GM19328 (cell line): ENCODE measurements around the gene CXorf49B.
"Not testable (repeated sequence)": the region's sequence is repeated elsewhere in the genome, so short reads cannot be mapped to it uniquely, and the experiment has no call there.

Experiments used
- ATAC-seq: cut with Tn5 transposase; IDR thresholded peaks from one replicate; pipeline ENCODE4 v1.9.1; 2021; ENCODE audit warnings: mild to moderate bottlenecking, moderate library complexity; ENCODE audit not compliant: unreplicated experiment

Gene CXorf49B

DNA sequence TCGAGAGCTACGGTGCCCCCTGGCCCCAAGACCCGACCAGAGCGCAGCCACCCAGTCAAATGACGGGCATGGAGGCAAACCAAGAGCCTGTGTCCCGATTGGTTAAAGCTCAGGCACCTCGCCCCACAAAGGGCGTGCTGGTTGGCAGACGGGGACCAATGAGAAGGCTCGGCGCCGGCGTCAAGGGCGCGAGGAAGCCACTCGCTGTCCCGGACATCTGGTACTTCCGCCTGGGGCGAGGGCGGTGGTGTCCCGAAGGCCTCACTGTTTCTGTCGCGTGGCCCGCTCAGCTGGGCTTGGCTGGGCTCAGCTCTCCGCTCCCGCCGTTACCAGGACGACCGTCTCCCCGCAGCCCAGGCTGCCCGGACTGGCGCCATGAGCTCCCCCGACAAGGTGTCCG is at the start of gene CXorf49B:
CXorf49B (plus strand) TSS at position 301 of the 400 bp plus-strand sequence; CDS start at position 376, 75 bp downstream.
- not testable (repeated sequence) for ATAC-seq

DNA sequence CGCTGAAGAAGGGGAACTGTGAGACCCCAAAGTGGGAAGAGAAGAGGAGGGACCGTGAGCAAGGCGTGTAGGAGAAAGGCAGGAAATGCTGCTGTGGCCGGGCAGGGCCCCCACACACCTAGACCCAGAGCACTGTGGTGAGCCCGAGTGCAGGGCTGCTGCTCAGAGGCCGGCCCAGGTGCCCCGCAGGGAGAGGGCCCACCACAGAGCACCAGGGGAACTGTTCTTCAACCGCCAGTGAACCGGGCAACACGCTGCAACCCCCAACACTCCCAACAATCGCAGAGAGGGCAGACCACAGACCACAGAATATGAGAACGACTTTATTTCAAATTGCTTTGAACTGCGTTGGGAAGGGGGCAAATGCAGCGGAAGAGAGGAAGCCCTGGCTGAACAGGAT is 49.1 kb upstream of the CXorf49B start:
- ATAC-seq = not testable (repeated sequence)

- not testable (repeated sequence) for ATAC-seq
These were observed 47.6 kb upstream of the CXorf49B start for GRCh38 chrX:71715551-71715950.

DNA sequence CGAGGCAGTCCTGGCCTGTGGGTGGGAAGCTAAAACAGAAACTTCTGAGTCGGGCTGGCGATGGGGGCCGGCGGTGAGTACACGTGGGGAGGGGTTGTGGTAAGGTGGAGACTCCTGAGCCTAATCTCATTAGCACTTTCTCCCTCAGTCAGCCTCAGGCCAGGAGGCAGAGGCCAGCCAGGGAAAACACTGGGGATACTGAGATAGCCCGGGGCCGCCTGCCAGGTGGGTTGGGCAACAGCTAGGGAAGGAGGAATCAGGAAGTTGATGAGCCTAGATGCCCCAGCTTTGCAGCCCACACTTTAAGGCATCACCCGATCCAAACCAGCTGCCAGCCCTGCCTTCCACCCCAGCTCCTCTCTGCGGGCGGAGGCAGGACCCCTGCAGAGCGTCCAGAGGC is 46.8 kb upstream of the CXorf49B start:
- ATAC-seq = not testable (repeated sequence)

GRCh38 chrX:71718185-71718584 is 45.0 kb upstream of the CXorf49B start, which contains the start of gene CXorf49:
CXorf49 (minus strand) TSS chrX:71718285; CDS start chrX:71718151, 134 bp downstream.
- ATAC-seq = not testable (repeated sequence)

DNA sequence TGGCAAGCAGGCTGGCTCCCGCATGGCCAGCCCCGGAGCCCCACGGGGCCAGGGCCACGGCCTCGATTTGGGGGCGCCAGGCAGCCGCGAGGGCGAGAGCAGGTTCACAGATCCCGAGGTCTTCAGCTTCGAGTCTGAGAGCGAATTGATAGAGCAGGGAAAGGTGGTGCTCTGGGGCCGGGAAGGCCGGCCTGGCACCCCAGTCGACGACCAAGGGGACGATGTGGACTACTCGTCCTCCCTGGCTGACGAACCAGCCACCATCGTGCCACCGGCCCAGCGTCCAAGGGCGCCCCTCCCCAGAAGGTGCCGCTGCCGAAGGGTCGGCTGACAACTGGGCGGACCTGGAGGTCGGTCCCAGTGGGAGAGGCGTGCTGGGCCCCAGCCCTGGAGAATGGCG is 44.0 kb upstream of the CXorf49B start:
- ATAC-seq = not testable (repeated sequence)

GRCh38 chrX:71720289-71720886 is 42.8 kb upstream of the CXorf49B start:
- ATAC-seq = not testable (repeated sequence)

- not testable (repeated sequence) for ATAC-seq
These were observed 2.4 kb upstream of the CXorf49B start for GRCh38 chrX:71760688-71761281.

GRCh38 chrX:71764832-71765231 is 1.7 kb downstream of the CXorf49B start:
- ATAC-seq = not testable (repeated sequence)

DNA sequence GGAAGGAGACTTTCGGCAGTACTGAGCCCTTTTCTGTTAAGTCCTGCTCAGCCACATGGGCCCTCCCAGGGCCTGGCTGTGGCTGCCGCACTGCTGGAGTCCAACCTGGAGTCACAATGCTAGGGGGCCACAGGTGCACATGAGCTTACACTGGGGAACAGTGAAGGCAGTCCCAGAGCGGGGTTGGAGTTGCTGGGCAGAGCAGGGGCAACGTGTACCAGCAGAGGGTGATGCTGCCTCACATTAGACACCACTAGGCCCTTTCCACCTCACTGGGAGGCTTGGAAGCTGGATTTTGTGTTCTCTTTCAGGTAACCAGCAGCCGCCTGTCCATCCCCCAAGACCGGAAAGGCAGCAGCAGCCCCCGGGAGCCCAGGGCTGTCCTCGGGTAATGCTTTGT is 2.5 kb downstream of the CXorf49B start:
- ATAC-seq = not testable (repeated sequence)

DNA sequence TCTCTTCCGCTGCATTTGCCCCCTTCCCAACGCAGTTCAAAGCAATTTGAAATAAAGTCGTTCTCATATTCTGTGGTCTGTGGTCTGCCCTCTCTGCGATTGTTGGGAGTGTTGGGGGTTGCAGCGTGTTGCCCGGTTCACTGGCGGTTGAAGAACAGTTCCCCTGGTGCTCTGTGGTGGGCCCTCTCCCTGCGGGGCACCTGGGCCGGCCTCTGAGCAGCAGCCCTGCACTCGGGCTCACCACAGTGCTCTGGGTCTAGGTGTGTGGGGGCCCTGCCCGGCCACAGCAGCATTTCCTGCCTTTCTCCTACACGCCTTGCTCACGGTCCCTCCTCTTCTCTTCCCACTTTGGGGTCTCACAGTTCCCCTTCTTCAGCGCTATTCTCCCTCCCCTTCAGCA is 4.0 kb downstream of the CXorf49B start:
- ATAC-seq = not testable (repeated sequence)

DNA sequence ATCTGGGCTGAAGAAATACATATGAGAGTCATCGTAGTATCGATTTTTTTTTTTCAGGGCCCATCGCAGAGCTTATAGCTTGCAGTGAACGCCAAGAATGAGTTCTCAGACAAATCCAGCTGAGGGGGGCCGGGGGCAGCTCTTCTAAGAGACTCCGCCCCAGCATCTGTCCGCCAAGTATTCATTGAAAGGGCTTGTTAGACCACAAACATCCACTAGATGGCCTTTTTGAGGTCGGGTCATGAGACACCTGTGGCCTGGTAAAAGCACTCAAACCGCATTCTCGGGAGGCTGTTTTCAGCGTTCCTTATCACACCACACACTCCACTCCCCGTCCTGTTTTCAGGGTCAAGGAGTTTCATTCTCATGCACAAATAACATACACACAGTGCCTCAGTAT is 15.2 kb downstream of the CXorf49B start:
- ATAC-seq = not testable (repeated sequence)

DNA sequence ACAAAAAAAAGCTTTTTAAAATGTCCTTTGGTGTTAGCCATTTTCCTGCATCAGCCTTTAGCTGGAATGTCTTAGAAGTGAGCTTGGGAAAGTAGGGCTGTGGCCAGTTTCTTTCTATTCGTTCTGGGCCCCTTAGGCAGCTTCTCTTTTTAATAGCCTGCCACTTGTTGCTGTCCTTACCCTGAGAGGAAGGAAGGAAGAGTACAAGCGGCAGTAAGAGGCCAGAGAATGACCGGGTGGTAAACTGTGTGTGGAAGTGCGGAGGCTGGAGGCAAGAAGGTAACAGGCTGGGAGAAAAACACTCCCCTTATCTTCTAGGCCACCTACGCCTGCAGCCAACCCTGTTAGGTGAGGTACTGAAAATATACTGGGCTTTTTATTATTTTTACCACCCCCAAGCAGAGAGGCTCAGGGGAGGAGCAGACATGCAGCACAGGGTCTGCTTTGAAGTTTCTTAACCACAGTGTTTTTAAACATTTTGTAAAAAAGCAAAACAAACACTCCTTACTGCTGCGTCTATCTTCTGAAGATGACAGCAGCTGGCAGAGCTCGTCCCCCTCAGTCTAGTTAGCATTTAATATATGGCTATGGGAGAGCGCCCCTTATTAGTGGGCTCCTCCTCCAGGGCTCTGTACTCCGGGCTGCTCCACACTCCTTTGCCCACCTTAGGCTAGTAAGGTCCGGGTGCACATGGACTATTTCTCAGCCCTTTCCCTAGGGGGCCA is 19.2 kb downstream of the CXorf49B start:
- ATAC-seq = not testable (repeated sequence)

DNA sequence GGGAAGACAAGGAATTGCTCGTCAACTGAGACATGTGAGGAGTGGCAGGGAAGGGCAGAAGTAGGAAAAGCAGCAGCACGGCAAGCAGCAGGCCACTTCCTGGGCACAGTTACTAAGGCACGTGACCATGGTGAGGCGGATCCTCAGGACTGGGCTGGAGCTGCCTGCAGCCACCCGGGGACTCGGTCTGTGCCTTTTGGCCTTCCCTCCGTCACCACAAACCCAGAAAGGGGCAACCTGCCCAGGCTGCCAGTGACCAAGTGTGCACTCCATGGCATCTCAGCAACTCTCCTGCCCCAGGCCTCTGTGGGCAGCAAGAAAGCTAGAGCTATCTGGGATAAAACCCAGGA is 19.8 kb downstream of the CXorf49B start:
- not testable (repeated sequence) for ATAC-seq

GRCh38 chrX:71783569-71784347 is 20.6 kb downstream of the CXorf49B start:
- not testable (repeated sequence) for ATAC-seq

GRCh38 chrX:71784348-71784983 is 21.3 kb downstream of the CXorf49B start:
- ATAC-seq = not testable (repeated sequence)

DNA sequence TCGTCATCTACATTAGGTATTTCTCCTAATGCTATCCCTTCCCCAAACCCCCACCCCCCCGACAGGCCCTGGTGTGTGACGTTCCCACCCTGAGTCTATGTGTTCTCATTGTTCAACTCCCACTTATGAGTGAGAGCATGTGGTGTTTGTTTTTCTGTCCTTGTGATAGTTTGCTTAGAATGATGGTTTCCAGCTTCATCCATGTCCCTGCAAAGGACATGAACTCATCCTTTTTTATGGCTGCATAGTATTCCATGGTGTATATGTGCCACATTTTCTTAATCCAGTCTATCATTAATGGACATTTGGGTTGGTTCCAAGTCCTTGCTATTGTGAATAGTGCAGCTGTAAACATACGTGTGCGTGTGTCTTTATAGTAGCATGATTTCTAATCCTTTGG is 43.3 kb downstream of the CXorf49B start:
- ATAC-seq = not testable (repeated sequence)

GRCh38 chrX:71809886-71810285 is 46.7 kb downstream of the CXorf49B start:
- ATAC-seq = no peak

DNA sequence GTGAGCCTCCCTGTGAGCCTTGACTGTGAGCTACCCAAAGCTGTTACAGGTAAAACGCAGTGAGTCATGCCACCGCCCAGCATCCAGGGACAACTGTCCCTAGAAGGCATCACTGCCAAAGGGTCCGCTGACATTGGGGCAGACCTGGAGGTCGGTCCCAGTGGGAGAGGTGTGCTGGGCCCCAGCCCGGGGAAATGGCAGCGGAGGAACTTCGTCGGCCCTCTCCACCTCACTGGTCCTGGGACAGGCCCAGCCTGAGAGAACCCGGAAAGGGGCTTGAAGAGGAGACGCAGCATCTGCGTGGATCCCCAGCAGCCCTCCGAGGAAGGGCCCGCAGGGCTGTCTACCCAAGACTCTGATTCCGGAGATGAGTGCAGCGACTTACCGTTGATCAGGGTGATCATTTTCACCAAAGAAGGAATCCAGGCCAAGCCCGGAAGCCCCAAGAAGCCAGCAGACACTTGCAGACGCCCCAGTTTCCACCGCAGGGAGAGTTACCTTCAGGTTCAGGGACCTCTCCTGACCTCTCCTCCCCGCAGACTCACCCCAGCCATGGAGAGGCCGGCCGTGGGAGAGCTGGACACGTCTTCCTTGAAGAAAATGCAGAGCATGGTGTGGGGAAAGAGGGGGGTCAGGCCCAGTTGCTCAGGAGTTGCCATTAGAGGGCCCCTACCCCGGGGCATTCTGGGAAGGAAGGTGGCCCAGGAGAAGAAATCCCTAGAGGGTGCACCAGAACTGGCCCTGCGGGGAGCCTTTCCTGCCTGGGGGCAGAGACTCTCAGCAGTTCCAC is 51.2 kb downstream of the CXorf49B start:
- ATAC-seq = no peak
